ENCODE measurements around the gene RALGAPA1.

Gene RALGAPA1

DNA sequence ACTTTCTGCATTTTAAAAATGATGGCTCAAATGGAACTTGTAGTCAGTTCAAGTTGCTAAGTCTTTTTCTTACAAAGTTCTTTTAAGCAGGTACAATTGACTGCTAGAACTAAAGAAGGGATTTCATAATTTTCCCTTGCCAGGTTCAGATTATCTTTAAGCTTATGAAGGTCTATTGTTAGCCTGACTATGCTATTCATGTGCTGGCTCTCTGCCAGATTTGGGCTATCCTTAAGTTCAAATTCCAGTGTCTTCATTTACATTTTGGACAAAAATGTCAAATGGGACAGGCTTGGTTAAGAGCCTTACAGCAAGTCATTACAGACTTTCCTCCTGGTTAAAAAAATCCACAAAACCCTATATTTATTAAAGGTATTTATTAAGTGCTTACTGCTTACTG is 232.8 kb downstream of the RALGAPA1 start:
- DNase-seq: peak; percentile 23
- Histone ChIP-seq H3K4me1 (peaks cover 61% of the 10 kb centered on the region), H3K9me3 (no peaks in the 10 kb centered on the region), H3K27me3 (no peaks in the 10 kb centered on the region), H3K4me3 (ENCODE audit: low read depth, low read length) (no peak overlapping the region), H3K36me3 (no peaks in the 10 kb centered on the region)
- TF ChIP-seq, protein P1, sequence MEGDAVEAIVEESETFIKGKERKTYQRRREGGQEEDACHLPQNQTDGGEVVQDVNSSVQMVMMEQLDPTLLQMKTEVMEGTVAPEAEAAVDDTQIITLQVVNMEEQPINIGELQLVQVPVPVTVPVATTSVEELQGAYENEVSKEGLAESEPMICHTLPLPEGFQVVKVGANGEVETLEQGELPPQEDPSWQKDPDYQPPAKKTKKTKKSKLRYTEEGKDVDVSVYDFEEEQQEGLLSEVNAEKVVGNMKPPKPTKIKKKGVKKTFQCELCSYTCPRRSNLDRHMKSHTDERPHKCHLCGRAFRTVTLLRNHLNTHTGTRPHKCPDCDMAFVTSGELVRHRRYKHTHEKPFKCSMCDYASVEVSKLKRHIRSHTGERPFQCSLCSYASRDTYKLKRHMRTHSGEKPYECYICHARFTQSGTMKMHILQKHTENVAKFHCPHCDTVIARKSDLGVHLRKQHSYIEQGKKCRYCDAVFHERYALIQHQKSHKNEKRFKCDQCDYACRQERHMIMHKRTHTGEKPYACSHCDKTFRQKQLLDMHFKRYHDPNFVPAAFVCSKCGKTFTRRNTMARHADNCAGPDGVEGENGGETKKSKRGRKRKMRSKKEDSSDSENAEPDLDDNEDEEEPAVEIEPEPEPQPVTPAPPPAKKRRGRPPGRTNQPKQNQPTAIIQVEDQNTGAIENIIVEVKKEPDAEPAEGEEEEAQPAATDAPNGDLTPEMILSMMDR (IDR thresholded peaks at IDR 0.05; ENCODE audit: low read depth, low read length): no peak

DNA sequence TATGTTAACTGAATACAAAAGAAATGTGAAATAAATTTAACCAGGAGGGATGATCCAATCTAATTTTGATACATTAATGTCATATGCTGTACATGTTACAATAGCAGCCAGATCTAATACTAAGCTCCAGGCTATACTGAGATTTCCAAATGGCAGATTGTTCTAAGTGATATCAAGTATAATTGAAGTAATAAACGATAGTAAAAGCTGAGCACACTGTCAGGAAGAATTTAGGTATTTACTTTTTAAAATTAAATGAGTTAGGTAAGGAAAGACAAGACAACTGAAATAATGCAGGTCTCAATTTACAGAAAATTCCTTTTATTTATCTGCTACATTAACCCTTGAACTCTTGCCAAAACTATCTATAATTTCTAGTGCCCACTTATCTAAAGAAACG is 235.2 kb downstream of the RALGAPA1 start:
- TF ChIP-seq, protein P1 (IDR thresholded peaks at IDR 0.05; ENCODE audit: low read depth, low read length): no peak
- Histone ChIP-seq H3K4me1 (peaks cover 52% of the 10 kb centered on the region), H3K27me3 (no peaks in the 10 kb centered on the region), H3K4me3 (ENCODE audit: low read depth, low read length) (no peak overlapping the region), H3K9me3 (no peaks in the 10 kb centered on the region), H3K36me3 (no peaks in the 10 kb centered on the region)
- no peak for DNase-seq

DNA sequence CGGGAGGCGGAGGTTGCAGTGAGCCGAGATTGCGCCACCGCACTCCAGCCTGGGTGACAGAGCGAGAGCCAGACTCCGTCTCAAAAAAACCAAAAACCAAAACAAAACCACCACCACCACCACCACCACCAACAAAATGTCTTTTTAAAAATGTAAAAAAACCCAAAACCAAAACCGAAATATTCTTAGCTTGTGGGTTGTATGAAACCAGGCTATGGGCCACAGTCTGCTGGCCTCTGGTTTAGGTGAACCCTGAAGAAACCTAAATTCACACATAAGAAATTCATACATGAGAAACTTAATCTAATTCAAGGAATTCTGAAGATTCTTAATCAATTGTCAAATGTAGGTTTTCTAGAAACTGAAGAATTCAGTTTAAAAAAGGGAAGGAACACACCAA is 237.5 kb downstream of the RALGAPA1 start:
- no peak overlapping the region for H3K4me3 ChIP-seq (ENCODE audit: low read depth, low read length)
- no peaks in the 10 kb centered on the region for H3K36me3 ChIP-seq
- no peaks in the 10 kb centered on the region for H3K9me3 ChIP-seq
- TF ChIP-seq, protein P1 (IDR thresholded peaks at IDR 0.05; ENCODE audit: low read depth, low read length): no peak
- H3K4me1 ChIP-seq: peaks cover 34% of the 10 kb centered on the region
- H3K27me3 ChIP-seq: no peaks in the 10 kb centered on the region
- no peak for DNase-seq

DNA sequence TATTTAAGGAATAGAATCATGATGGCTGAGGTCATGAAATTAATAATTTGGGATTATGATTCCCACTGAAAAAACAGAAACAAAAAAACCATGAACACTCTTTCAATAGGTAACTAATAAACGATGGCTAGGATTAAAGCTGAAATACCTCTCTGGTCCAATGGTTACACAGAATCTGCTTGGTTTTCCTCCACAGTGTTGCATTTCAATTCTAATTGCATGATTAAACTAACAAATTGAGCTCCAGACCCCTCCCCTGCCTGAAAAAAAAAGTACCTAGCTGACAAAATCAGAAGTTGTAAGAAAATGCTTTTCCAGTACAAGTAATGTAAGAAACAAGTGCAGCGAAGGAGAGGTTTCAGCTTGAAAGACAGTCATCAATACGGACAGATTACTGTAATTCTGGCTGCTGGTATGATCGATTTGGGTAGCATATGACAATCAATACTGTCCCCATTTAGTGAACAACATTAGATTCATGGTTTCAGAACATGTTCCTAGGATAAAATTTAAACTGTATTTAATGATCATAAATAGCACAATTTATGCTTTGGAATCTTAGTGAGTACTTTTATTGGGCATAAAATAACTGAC is 243.1 kb downstream of the RALGAPA1 start:
- no peaks in the 10 kb centered on the region for H3K9me3 ChIP-seq
- no peak for DNase-seq
- no peaks in the 10 kb centered on the region; the same call in none of the 2 replicates for H3K4me1 ChIP-seq
- H3K36me3 ChIP-seq: no peaks in the 10 kb centered on the region; the same call in 1 of the 2 replicates
- TF ChIP-seq, protein P1 (IDR thresholded peaks at IDR 0.05; ENCODE audit: low read depth, low read length): no peak
- no peaks in the 10 kb centered on the region for H3K27me3 ChIP-seq
- no peak overlapping the region for H3K4me3 ChIP-seq (ENCODE audit: low read depth, low read length)

DNA sequence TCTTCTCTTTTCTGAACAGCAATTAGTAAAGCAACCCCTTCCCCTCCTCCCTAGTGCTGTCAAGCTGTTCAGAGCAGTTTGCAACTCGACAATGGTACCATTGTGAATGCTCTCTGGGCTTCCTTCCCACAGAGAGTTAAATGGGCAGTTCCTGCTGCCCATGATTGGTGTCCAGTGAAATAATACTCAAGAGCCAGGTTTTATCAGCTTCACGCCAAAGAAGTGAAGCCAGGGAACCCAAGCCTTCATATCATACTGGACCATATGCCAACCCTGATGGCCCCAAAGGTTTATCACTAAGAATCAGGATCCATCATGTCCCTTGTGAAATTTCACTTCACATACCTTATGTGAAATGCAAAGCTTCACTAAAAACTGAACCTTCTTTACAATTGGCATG is 250.4 kb downstream of the RALGAPA1 start:
- TF ChIP-seq, protein P1 (IDR thresholded peaks at IDR 0.05; ENCODE audit: low read depth, low read length): no peak
- Histone ChIP-seq H3K36me3 (no peaks in the 10 kb centered on the region; the same call in 1 of the 2 replicates), H3K4me3 (ENCODE audit: low read depth, low read length) (no peak overlapping the region), H3K9me3 (no peaks in the 10 kb centered on the region), H3K27me3 (no peaks in the 10 kb centered on the region), H3K4me1 (peaks cover 35% of the 10 kb centered on the region)
- no peak for DNase-seq

DNA sequence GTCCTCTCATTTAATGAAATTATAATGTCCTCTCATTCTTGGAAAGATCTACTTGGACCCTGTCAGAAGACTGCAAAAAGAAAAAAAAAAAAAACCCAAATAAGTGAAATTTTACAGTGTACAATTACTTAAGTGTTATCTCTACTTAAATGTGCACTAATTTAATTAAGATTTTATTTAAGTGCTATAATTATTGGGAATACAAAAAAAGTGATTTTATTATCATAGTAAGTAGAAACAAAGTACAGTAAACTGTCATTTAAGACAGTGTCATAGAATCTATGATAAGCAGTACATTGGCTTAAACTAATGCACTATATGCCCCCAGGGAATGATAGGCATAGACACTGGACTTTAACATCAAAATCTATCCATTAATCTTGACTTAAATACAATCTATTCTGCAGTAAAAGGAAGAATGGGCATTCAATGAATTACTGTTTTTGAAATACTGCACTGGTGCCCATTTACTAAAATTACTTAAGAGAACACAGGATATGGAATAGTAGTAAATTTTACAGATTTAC is 251.8 kb downstream of the RALGAPA1 start:
- no peaks in the 10 kb centered on the region for H3K9me3 ChIP-seq
- no peaks in the 10 kb centered on the region for H3K36me3 ChIP-seq
- no peak overlapping the region for H3K4me3 ChIP-seq (ENCODE audit: low read depth, low read length)
- DNase-seq: peak; percentile 44
- H3K4me1 ChIP-seq: peaks cover 42% of the 10 kb centered on the region
- H3K27me3 ChIP-seq: no peaks in the 10 kb centered on the region
- TF ChIP-seq, protein P1 (IDR thresholded peaks at IDR 0.05; ENCODE audit: low read depth, low read length): no peak

All from BE2C (cell line).